GM19372 (cell line): Measurements from ENCODE around the gene TEKT2.

ENCODE experiments used
- ATAC-seq: cut with Tn5 transposase; IDR thresholded peaks from one replicate; pipeline ENCODE4 v1.9.1; 2021; ENCODE audit warnings: mild to moderate bottlenecking, low read depth, moderate library complexity; ENCODE audit not compliant: unreplicated experiment

The TEKT2 gene

DNA sequence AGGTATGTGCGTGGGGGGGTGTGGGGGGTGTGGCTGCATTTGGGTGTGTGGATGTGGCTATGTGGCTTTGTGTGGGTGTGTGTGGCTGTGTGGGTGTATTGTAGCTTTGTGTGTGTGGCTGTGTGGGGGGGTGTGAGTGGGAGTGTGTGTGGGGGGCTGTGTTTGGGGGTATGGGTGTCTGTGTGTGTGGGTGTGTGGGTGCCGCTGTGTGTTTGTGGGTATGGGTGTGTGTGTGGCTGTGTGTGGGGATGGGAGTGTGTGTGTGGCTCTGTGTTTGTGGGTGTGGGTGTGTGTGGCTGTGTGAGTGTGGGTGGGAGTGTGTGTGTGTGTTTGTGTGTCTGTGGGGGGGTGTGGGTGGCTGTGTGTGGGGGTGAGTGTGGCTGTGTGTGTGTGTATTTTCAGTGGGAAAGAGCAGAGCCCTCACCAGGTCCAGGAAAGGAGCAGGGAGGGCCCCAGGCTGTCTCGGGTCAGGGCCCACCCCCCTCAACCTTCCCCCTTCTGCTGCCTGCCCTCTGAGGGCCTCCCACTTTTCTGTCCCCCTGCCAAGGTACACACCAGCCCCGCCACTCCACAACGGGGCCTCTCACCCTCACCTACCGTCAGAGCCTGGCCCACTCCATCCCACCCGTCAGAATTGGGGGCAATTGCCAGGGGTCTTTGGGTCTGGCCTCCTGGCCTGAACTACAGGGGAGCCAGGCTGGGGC, 43.1 kb downstream of the TEKT2 start:
- ATAC-seq: no peak

DNA sequence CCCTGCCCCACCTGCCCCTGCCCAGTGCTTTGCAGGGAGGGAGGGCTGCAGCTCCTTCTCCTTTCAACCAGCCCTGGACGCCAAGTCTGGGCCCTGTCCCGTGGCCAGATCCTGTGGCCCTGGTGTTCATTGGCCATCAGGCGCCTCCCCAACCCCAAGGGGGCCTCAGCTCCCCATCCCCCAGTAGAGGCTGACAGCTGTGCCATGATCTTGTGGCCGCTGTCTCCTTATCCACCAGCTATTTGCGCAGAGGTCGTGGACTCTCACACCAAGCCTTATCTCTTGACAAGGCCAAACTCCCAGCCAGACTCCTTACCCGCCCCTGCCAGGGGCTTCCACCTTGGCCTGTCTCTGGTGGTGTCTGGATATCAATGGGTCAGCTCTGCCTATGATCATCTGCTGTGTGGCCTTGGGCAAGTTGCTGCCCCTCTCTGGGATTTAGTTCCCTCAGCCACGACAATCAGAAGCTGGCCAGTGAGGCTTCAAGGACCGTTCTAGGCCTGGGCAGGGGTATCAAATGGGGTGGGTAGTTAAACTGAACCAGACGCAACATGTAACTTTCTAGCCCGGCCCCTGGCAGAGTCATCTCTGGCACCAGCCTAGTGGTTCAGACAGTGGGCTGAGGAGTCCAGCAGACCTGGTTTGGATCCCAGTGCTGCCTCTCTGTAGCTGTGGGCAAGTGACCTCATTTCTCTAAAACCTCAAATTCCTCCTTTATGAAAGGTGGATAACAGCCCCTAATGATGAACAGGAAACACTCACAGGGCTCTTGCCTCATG, 44.4 kb downstream of the TEKT2 start:
- no peak for ATAC-seq

DNA sequence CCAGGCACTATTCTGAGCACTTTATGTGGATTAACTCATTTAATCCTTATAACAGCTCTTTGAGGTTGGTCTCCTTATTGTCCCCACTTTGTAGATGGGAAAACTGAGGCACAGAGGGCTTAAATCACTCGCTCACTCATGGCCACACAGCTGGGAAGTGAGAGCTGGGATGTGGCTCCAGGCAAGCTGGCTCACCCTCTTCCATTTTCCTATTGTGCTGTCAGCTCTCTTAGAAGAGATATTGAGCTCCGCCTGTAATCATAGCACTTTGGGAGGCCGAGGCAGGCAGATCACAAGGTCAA, 45.0 kb downstream of the TEKT2 start:
- ATAC-seq: no peak

DNA sequence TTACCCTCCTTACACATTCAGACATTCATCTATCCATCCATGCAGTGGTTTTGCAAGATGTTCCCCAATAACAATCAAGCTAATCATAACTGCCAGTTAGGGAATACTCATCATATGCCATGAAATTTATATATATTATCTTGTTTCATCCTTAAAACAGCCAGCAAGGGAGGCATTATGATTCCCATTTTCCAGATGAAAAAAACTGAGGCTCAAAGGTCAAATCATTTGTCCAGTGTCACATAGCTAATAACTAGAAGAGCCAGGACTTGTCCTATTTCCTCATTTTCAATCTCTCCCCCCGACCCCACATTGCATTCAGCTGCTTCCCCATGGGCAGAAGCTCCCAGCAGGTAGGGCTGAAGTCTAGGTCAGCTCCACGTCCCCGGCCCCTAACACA, 48.1 kb downstream of the TEKT2 start:
- ATAC-seq: no peak

DNA sequence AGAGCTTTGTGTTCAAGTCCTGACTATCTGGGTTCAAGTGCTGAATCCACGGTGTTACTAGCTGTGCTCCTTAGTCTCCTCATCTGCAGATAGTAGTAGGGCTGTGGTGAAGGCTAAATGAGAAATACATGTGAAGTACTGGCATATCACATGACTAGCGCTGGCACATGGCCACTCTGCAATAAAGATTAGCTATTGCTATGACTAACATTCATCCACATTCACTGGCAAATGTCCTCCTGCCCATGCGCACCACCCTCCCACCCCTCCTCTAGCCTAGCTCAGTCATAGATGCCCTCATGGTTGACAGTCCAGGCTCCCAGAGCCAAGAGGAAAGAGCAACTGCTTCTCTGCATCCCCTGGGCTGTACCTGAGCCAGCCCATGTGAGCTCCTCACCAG, 49.6 kb downstream of the TEKT2 start:
- no peak for ATAC-seq

DNA sequence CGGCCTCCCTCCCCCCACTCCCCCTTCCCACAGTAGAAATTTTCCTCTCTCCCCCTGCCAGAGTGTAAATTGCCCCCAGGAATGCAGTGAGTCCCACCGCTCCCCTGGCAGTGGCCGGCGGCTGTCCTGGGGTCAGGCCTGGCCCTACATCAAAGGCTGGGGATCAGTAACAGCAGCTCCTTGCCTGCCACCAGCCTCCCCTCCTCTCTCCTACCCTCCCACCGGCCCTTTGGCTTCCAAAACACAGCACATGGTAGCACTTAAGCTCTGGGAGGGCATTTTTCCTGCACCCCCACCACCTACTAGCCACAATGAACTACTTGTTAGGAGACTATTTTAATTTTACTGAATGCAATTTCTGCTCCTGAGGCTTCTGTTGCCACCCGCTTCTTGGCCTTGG, 50.1 kb downstream of the TEKT2 start:
- ATAC-seq: no peak

DNA sequence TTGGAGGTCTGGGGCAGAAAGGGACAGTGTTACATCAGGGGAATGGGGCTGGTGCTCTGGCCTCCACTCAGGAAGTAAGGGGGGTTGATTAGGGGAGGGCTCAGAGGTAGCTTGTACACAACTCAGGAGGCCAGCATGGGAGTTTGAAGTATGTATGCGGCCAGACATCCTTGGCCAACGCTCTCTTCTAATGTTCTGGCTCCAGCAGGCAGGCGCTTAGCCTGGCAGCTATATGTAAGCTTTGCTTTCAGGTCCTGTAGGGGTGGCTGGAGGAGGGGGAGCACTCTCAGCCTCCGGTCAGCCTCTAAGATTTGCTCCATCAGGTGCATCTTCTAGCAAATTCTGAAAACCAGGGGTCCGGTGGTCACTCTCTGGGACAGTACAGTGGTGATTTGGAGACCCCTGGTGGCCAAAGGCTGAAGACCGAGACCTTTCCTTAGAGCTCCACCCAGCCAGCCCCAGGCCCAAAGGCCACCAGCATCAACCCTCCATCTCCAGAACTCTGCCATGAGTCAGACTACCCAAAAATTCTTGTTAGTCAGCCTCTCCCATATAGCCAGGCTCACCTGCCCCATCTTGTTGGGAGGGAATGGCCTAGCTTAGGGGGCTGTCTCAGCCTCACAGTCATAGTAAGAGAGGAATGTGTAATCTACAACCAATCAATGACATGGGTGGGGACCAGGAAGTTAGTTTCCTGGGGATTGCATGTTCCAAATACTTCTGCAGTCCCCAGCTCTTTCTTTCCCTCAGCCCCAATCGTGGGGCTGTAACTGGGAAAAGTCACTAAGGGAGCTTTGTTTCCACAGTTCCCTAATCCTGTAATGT, 50.8 kb downstream of the TEKT2 start:
- no peak for ATAC-seq

DNA sequence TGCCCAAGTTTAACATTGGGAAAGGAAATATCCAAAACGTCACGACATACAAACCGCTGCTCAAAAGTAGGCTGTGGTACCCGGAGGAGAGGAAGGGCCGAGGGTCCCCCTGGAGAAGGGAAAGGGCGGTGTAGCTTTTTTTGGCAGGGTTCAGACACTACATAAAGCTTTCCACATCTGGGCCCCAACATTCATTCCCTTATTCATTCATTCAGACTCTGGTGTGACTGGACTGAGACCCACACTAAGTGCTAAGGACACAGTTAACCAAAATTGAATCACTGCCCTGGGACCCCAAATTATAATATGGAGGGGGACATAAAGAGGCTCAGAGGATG, 51.4 kb downstream of the TEKT2 start:
- no peak for ATAC-seq

DNA sequence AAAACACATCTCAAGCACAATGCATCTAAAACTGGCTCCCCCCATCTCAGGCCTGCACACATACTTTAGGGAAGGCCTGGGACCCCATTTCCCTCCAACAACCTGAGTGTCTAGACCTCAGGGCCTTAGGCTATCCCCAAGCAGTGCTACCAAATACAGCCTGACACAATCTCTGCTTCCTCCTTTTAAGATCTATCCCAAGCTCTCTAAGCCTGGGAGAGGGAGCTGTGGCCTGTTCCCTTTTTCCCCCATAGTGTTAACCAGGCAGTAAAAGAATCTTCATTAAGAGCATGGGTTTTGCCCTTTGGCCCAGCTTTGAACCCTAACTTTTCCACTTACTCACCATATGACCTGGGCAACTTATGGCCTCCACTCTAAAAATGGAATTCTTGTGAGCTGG, 51.9 kb downstream of the TEKT2 start:
- ATAC-seq: no peak

DNA sequence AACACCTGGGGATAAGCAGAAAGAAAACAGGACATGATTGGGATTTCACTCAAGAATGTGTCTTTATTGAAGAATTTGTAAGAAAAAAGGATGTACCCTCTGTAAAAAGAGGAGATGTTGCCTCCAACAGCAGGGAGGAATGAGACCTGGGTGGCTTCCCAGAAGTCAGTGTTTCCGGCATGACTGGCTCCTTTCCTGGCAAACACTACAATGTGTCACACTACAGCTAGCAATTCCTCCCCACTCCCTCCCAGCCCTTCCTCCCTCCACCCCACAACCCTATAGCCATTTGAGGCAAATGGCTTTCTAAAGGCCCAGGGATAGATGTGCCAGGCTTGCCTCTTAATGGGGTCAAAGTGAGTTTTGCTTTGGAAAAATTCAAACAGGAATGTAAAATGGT, 52.6 kb downstream of the TEKT2 start:
- ATAC-seq: no peak

DNA sequence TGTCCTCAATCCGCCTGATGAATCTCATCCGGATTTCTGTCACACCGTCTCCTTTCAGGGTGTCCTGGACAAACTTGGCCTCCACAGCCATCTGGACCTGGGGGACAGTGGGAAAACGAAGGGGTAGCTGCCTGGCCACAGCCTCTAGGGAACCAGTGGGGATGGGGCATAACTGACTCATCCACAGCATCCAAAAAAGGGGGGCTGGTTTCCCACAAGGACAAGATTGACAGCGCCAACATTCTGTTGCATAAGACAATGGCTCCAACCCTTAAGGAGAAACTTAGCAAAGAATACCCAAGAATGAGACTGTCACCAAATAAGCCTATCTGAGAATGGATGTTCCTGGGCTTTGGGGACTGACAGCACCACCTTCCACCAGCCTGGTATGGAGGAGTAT, 53.3 kb downstream of the TEKT2 start:
- ATAC-seq: no peak

DNA sequence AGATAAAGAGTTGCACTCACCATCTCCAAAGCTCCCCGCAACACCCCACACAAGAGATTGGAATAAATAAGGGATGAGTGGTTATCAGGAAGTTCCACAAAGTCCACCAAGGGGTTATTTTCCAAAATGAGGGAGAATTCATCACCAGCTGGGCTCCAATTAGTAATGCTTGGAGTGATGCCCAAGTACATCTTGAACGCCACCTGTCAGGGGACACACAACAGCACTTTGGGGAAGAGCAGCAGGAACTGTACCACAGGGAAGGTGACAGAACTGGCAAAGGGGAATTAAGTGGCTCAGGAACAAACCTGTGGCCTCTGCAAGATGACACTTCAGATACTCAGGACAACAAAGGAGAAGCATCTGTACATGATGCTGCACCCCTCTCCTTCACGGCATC, 53.9 kb downstream of the TEKT2 start:
- no peak for ATAC-seq
